ENCODE results near the gene FYN.

DNA sequence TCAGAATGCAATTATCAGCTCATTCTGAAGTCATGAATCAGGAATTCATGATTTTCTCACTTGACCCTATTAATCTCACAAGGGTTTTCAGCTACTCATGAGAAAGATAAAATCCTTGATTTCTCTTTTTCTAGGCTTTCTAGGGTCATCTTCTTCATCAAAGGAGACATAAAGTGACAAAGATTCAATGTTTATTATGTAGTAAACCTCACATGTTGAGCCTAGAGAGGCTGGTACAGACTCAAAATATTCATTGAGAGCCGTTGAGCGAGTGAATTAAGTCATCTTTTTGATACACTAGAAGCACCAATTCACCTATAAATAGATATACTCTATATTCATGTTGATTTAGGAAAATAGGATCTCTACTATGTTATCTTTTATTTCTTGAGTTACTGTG is 162.8 kb downstream of the FYN start:
- TF ChIP-seq, protein P1, sequence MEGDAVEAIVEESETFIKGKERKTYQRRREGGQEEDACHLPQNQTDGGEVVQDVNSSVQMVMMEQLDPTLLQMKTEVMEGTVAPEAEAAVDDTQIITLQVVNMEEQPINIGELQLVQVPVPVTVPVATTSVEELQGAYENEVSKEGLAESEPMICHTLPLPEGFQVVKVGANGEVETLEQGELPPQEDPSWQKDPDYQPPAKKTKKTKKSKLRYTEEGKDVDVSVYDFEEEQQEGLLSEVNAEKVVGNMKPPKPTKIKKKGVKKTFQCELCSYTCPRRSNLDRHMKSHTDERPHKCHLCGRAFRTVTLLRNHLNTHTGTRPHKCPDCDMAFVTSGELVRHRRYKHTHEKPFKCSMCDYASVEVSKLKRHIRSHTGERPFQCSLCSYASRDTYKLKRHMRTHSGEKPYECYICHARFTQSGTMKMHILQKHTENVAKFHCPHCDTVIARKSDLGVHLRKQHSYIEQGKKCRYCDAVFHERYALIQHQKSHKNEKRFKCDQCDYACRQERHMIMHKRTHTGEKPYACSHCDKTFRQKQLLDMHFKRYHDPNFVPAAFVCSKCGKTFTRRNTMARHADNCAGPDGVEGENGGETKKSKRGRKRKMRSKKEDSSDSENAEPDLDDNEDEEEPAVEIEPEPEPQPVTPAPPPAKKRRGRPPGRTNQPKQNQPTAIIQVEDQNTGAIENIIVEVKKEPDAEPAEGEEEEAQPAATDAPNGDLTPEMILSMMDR (IDR thresholded peaks at IDR 0.05), result no peak
- TF ChIP-seq POLR2A (IDR thresholded peaks at IDR 0.05), result no peak
